ENCODE data around the gene REM1.

GRCh38 chr20:31476294-31476585 lies 1.2 kb downstream of the REM1 start:
- TF ChIP-seq CTCF (IDR thresholded peaks at IDR 0.05), result no peak
- TF ChIP-seq POLR2A (IDR thresholded peaks at IDR 0.05), result no peak
- no peak for TF ChIP-seq EP300 (IDR thresholded peaks at IDR 0.05)

All from suprapubic skin (tissue), 3 donors.